ENCODE measurements around the gene MLYCD. TPM values are rescaled to one million over a fixed set of nuclear protein-coding genes. Genes with fewer than 3 reads are reported as not detected.

Gene MLYCD
- total and polyA plus RNA-seq, 4 donors, result 3.7 to 24.4 (median 7.5) TPM

DNA sequence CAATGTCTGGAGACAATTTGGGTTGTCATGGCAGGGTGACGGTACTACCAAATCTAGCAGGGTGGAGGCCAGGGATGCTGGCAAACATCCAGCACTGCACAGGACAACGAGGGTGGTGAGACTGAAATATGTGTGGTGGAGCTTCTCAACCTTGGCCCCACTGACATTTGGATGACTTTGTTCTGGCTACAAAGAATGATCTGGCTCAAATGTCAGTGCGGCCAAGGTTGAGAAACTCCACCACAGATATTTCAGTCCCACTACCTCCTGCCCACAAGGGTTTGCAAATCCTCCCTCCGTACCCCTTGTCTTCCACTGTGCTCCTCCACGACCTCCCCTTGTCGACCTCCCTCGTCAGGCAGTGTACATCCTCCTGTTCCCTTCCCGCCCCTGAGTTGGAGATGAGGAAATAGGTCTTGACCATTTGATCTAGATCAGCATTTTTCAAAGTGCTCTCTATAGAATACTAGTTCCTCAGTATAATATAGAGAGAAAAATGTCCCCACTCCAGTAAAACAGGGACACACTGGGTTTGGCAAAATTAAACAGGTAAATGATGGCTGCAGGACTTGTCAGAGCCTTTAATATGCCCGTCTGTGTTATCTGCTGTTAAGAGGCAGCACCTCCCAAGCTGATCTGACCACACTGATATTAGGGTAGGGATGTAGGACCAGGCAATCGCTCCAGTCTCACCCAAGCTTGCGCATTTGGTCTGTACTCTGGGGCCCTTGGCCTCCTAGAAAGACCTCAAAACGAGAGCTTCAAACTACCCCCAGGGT lies 60.9 kb downstream of the MLYCD start:
- Histone ChIP-seq H3K9me3 (ENCODE audit: control insufficient read depth in 4 of 4, low read length in 3 of 4) (no peaks in the 10 kb centered on the region), H3K27me3 (ENCODE audit: control insufficient read depth in 4 of 4, insufficient read depth in 4 of 4, low read length in 3 of 4) (no peaks in the 10 kb centered on the region), H3K4me1 (ENCODE audit: control insufficient read depth in 4 of 4, insufficient read depth in 4 of 4, low read length in 3 of 4) (peaks cover 0 to 20% (median 12%) of the 10 kb centered on the region in 4 donors), H3K9ac (ENCODE audit: low read depth in 1 of 2, low read length in 2 of 2) (no peak overlapping the region), H3K36me3 (ENCODE audit: control insufficient read depth in 4 of 4, insufficient read depth in 3 of 4, low read depth in 1 of 4, low read length in 3 of 4) (peaks cover 21 to 64% (median 63%) of the 10 kb centered on the region in 4 donors), H3K4me3 (ENCODE audit: low read depth in 1 of 3, low read length in 3 of 3) (no peak overlapping the region), H3K27ac (ENCODE audit: low read depth in 1 of 2, low read length in 2 of 2) (no peak overlapping the region)
- 70% methylated on average over 12 of the region's 12 CpGs for WGBS
- TF ChIP-seq, protein P1, sequence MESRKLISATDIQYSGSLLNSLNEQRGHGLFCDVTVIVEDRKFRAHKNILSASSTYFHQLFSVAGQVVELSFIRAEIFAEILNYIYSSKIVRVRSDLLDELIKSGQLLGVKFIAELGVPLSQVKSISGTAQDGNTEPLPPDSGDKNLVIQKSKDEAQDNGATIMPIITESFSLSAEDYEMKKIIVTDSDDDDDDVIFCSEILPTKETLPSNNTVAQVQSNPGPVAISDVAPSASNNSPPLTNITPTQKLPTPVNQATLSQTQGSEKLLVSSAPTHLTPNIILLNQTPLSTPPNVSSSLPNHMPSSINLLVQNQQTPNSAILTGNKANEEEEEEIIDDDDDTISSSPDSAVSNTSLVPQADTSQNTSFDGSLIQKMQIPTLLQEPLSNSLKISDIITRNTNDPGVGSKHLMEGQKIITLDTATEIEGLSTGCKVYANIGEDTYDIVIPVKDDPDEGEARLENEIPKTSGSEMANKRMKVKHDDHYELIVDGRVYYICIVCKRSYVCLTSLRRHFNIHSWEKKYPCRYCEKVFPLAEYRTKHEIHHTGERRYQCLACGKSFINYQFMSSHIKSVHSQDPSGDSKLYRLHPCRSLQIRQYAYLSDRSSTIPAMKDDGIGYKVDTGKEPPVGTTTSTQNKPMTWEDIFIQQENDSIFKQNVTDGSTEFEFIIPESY (IDR thresholded peaks at IDR 0.05), result no peak
- no peak for TF ChIP-seq YY1 (IDR thresholded peaks at IDR 0.05)
- TF ChIP-seq, protein P2, sequence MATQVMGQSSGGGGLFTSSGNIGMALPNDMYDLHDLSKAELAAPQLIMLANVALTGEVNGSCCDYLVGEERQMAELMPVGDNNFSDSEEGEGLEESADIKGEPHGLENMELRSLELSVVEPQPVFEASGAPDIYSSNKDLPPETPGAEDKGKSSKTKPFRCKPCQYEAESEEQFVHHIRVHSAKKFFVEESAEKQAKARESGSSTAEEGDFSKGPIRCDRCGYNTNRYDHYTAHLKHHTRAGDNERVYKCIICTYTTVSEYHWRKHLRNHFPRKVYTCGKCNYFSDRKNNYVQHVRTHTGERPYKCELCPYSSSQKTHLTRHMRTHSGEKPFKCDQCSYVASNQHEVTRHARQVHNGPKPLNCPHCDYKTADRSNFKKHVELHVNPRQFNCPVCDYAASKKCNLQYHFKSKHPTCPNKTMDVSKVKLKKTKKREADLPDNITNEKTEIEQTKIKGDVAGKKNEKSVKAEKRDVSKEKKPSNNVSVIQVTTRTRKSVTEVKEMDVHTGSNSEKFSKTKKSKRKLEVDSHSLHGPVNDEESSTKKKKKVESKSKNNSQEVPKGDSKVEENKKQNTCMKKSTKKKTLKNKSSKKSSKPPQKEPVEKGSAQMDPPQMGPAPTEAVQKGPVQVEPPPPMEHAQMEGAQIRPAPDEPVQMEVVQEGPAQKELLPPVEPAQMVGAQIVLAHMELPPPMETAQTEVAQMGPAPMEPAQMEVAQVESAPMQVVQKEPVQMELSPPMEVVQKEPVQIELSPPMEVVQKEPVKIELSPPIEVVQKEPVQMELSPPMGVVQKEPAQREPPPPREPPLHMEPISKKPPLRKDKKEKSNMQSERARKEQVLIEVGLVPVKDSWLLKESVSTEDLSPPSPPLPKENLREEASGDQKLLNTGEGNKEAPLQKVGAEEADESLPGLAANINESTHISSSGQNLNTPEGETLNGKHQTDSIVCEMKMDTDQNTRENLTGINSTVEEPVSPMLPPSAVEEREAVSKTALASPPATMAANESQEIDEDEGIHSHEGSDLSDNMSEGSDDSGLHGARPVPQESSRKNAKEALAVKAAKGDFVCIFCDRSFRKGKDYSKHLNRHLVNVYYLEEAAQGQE (IDR thresholded peaks at IDR 0.05), result no peak
- no peak for TF ChIP-seq HNF4A (conservative IDR thresholded peaks at IDR 0.05)
- TF ChIP-seq RAD21 (IDR thresholded peaks at IDR 0.05), result no peak
- TF ChIP-seq, protein P3, sequence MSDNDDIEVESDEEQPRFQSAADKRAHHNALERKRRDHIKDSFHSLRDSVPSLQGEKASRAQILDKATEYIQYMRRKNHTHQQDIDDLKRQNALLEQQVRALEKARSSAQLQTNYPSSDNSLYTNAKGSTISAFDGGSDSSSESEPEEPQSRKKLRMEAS (IDR thresholded peaks at IDR 0.05), result no peak
- DNase-seq (ENCODE audit: low spot score), result no peak

DNA sequence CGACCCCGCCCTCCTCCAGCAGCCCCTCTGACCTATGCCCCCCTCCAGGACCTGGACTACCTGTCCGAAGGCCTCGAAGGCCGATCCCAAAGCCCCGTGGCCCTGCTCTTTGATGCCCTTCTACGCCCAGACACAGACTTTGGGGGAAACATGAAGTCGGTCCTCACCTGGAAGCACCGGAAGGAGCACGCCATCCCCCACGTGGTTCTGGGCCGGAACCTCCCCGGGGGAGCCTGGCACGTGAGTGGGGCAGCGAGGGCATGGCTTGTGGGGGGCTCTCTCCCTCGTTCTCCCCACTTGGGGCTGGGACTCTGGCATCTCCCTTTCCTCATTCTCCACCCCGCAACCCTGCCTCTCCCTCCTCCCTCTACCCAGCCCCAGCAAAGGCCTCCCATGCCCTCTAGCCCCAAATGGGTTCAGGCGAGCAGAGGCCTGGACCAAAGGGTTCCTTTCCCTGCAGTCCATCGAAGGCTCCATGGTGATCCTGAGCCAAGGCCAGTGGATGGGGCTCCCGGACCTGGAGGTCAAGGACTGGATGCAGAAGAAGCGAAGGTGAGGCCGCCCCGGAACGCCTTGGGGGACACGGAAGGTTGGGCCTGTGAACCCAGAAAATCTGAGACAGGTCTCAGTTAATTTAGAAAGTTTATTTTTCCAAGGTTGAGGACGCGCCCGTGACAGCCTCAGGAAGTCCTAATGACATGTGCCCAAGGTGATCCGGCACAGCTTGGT lies 61.8 kb downstream of the MLYCD start:
- Histone ChIP-seq H3K36me3 (ENCODE audit: control insufficient read depth in 4 of 4, insufficient read depth in 3 of 4, low read depth in 1 of 4, low read length in 3 of 4) (peaks cover 23 to 72% (median 64%) of the 10 kb centered on the region in 4 donors), H3K4me1 (ENCODE audit: control insufficient read depth in 4 of 4, insufficient read depth in 4 of 4, low read length in 3 of 4) (peaks cover 0 to 12% (median 6%) of the 10 kb centered on the region in 4 donors), H3K27ac (ENCODE audit: low read depth in 1 of 2, low read length in 2 of 2) (no peak overlapping the region), H3K9ac (ENCODE audit: low read depth in 1 of 2, low read length in 2 of 2) (no peak overlapping the region), H3K27me3 (ENCODE audit: control insufficient read depth in 4 of 4, insufficient read depth in 4 of 4, low read length in 3 of 4) (no peaks in the 10 kb centered on the region), H3K9me3 (ENCODE audit: control insufficient read depth in 4 of 4, low read length in 3 of 4) (no peaks in the 10 kb centered on the region), H3K4me3 (ENCODE audit: low read depth in 1 of 3, low read length in 3 of 3) (no peak overlapping the region)
- no peak for DNase-seq (ENCODE audit: low spot score)
- 86% methylated on average over 29 of the region's 29 CpGs for WGBS
- TF ChIP-seq GABPA (IDR thresholded peaks at IDR 0.05 in 1 of 2, conservative IDR thresholded peaks at IDR 0.05 in 1 of 2) (no peak), FOXA1 (IDR thresholded peaks at IDR 0.05) (no peak), HNF4A (conservative IDR thresholded peaks at IDR 0.05) (no peak), FOXA2 (IDR thresholded peaks at IDR 0.05) (no peak), RAD21 (IDR thresholded peaks at IDR 0.05) (no peak)
- TF ChIP-seq, protein P2 (IDR thresholded peaks at IDR 0.05), result no peak
- TF ChIP-seq, protein P4, sequence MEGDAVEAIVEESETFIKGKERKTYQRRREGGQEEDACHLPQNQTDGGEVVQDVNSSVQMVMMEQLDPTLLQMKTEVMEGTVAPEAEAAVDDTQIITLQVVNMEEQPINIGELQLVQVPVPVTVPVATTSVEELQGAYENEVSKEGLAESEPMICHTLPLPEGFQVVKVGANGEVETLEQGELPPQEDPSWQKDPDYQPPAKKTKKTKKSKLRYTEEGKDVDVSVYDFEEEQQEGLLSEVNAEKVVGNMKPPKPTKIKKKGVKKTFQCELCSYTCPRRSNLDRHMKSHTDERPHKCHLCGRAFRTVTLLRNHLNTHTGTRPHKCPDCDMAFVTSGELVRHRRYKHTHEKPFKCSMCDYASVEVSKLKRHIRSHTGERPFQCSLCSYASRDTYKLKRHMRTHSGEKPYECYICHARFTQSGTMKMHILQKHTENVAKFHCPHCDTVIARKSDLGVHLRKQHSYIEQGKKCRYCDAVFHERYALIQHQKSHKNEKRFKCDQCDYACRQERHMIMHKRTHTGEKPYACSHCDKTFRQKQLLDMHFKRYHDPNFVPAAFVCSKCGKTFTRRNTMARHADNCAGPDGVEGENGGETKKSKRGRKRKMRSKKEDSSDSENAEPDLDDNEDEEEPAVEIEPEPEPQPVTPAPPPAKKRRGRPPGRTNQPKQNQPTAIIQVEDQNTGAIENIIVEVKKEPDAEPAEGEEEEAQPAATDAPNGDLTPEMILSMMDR (IDR thresholded peaks at IDR 0.05; ENCODE audit: low read depth, low read length, missing input control), result no peak
- TF ChIP-seq, protein P5, sequence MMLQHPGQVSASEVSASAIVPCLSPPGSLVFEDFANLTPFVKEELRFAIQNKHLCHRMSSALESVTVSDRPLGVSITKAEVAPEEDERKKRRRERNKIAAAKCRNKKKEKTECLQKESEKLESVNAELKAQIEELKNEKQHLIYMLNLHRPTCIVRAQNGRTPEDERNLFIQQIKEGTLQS (IDR thresholded peaks at IDR 0.05), result no peak
- TF ChIP-seq, protein P3 (IDR thresholded peaks at IDR 0.05), result no peak

All from liver (tissue), 9 donors.